Gastroesophageal sphincter (tissue), 4 donors: Measurements from ENCODE around the gene ACOX3. TPM values are rescaled to one million over a fixed set of nuclear protein-coding genes. Genes with fewer than 3 reads are reported as not detected.
"Not testable (repeated sequence)": the region's sequence is repeated elsewhere in the genome, so short reads cannot be mapped to it uniquely, and the experiment has no call there.

Source experiments
- ATAC-seq: fragments of 150-250 bp; one replicate; pipeline ENCODE4 v1.9.1; 2016; ENCODE audit warnings: mild to moderate bottlenecking, moderate library complexity
- H3K27ac ChIP-seq, 4 donors: fragments of 200-600 bp; sonication (generic) in 3 of 4; 1 replicate in 3 of 4; 2 replicates in 1 of 4; pipeline ENCODE4 v1.5.1; 2016 to 2019
- H3K27me3 ChIP-seq: fragments of 200-600 bp; sonication (generic); one replicate; pipeline ENCODE4 v1.5.1; 2019
- H3K36me3 ChIP-seq, 2 donors: fragments of 200-600 bp; sonication (generic); one replicate each; pipeline ENCODE4 v1.5.1; 2019; ENCODE audit warnings: control low read depth in 1 of 2
- H3K4me1 ChIP-seq, 3 donors: fragments of 200-600 bp; sonication (generic); 1 replicate in 2 of 3; 2 replicates in 1 of 3; pipeline ENCODE4 v1.5.1; 2016 to 2019; ENCODE audit warnings: control low read depth in 2 of 3
- H3K4me3 ChIP-seq, 2 donors: fragments of 200-600 bp; sonication (generic); one replicate each; pipeline ENCODE4 v1.5.1; 2019; ENCODE audit warnings: mild to moderate bottlenecking in 1 of 2, moderate library complexity in 1 of 2
- H3K9me3 ChIP-seq, 3 donors: fragments of 200-600 bp; sonication (generic); one replicate each; pipeline ENCODE4 v1.5.1; 2017 to 2019; ENCODE audit warnings: control low read depth in 2 of 3
- CTCF ChIP-seq, 4 experiments: fragments of 200-600 bp in 2 of 4; fragments of 450-650 bp in 2 of 4; sonication (generic) in 1 of 4; IDR thresholded peaks; one replicate each; pipeline ENCODE4 v1.5.1; 2017 to 2019; ENCODE audit warnings: antibody characterized with exemption in 4 of 4, mild to moderate bottlenecking in 2 of 4, moderate library complexity in 2 of 4
- EP300 ChIP-seq: sonication (generic); formaldehyde crosslinking; IDR thresholded peaks from one replicate; pipeline ENCODE4 v1.6.1; 2017; ENCODE audit warnings: antibody characterized with exemption, mild to moderate bottlenecking
- POLR2A ChIP-seq, 2 donors: fragments of 450-650 bp; IDR thresholded peaks; one replicate each; pipeline ENCODE4 v1.6.1; 2017; ENCODE audit warnings: antibody characterized with exemption in 2 of 2, mild to moderate bottlenecking in 2 of 2, moderate library complexity in 1 of 2
- POLR2AphosphoS5 ChIP-seq: sonication (generic); formaldehyde crosslinking; IDR thresholded peaks from one replicate; pipeline ENCODE4 v1.6.1; 2017; ENCODE audit warnings: antibody characterized with exemption
- WGBS, 2 donors: methylation state at CpG; one replicate each; pipeline ENCODE4 v1.1.5; 2018; ENCODE audit warnings: low coverage in 1 of 2; 5-methylcytosine and 5-hydroxymethylcytosine counted together
- total RNA-seq, 4 donors: library from RNA; depleted of rRNA; stranded (reverse); fragments of >200 nt; gene quantifications; one replicate each; pipeline ENCODE4 v1.1.0, GENCODE V29; 2016

ACOX3 gene
- total RNA-seq, 4 donors from 2014 or later, result 21.5 to 79.5 (median 37.1) TPM

- peaks cover 0 to 70% of the 10 kb centered on the region in 2 donors for H3K36me3 ChIP-seq
- H3K4me1 ChIP-seq, result peaks cover 0 to 53% (median 24%) of the 10 kb centered on the region in 3 donors
- no peak for TF ChIP-seq POLR2A (IDR thresholded peaks at IDR 0.05)
- TF ChIP-seq EP300, result no peak
- no peak for TF ChIP-seq POLR2AphosphoS5
- no peak for TF ChIP-seq CTCF (IDR thresholded peaks at IDR 0.05)
- H3K4me3 ChIP-seq, result no peak overlapping the region
- 100% methylated on average over 2 of the region's 12 CpGs; no CpG with 5 or more reads in 1 of the 2 donors for WGBS, 2 donors
- H3K9me3 ChIP-seq, result no peaks in the 10 kb centered on the region
- no peak for ATAC-seq
- H3K27ac ChIP-seq, result no peak overlapping the region
- H3K27me3 ChIP-seq, result no peaks in the 10 kb centered on the region
These were observed 52.0 kb downstream of the ACOX3 start for GRCh38 chr4:8388528-8388870.

DNA sequence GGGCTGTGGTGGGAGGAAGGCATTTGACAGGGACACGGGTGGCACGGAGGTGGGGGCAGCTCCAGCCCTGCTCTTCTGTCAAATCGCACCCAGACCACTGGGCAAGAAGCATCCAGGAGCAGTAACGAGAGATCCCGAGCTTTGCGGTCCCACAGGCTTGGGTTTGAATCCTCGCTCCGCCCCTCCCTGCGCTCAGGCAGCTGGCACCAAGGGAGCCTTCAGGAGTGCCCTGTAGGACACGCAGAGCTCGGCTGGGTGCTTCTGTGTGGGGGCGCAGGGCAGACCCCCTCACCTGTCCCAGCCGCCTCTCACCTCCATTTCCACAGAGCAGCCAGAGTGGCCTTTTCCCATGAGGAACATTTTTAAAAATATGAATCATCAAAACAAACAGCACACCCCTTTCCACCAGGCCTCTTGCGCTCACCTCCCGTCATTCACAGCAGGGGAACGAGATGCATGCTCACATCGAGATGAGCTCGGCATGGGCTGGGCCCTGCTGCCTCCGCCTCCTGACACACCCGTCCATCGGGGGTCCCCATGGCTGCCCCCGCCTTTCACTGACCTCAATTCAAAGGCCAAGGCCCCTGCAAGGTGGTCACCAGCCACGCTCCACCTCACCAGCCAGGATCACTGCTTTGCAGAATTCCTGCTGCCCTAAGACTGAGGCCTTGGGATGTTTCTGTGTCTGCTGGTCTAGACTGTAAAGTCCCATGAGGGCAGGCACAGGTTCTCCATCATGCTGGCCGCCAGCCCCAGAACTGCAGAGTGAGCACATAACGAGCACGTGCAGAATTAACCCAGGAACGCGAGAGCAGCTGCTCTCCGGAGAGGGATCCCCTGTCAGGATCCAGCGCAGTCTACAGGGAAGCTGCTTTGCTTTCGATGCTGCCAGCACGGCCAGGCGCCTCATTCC lies 52.7 kb downstream of the ACOX3 start:
- no peaks in the 10 kb centered on the region for H3K27me3 ChIP-seq
- peaks cover 0 to 53% (median 20%) of the 10 kb centered on the region in 3 donors for H3K4me1 ChIP-seq
- TF ChIP-seq POLR2AphosphoS5, result no peak
- TF ChIP-seq EP300, result no peak
- no peak for TF ChIP-seq POLR2A (IDR thresholded peaks at IDR 0.05)
- no peak for TF ChIP-seq CTCF (IDR thresholded peaks at IDR 0.05)
- no peak overlapping the region for H3K27ac ChIP-seq
- H3K9me3 ChIP-seq, result no peaks in the 10 kb centered on the region
- ATAC-seq, result no peak
- WGBS, 2 donors, result 81% methylated on average over 6 of the region's 33 CpGs; no CpG with 5 or more reads in 1 of the 2 donors
- H3K36me3 ChIP-seq, result peaks cover 0 to 77% of the 10 kb centered on the region in 2 donors
- H3K4me3 ChIP-seq, result no peak overlapping the region

- no peak for ATAC-seq
- WGBS, 2 donors, result 80% methylated on average over 2 of the region's 22 CpGs; no CpG with 5 or more reads in 1 of the 2 donors
- H3K36me3 ChIP-seq, result peaks cover 0 to 81% of the 10 kb centered on the region in 2 donors
These were observed 53.3 kb downstream of the ACOX3 start for GRCh38 chr4:8387194-8387593.

GRCh38 chr4:8386731-8387130 lies 53.8 kb downstream of the ACOX3 start:
- Histone ChIP-seq H3K27me3 (no peaks in the 10 kb centered on the region), H3K4me3 (no peak overlapping the region), H3K4me1 (peaks cover 0 to 41% (median 8%) of the 10 kb centered on the region in 3 donors), H3K27ac (no peak overlapping the region), H3K9me3 (no peaks in the 10 kb centered on the region), H3K36me3 (peaks cover 0 to 85% of the 10 kb centered on the region in 2 donors)
- WGBS, 2 donors, result 98% methylated on average over 8 of the region's 24 CpGs; no CpG with 5 or more reads in 1 of the 2 donors
- ATAC-seq, result no peak
- TF ChIP-seq POLR2AphosphoS5 (no peak), EP300 (no peak), CTCF (IDR thresholded peaks at IDR 0.05) (no peak), POLR2A (IDR thresholded peaks at IDR 0.05) (no peak)

More at GRCh38 chr4:8387194-8387593, 53.3 kb downstream of the ACOX3 start:
- H3K4me3 ChIP-seq, result no peak overlapping the region
- no peaks in the 10 kb centered on the region for H3K27me3 ChIP-seq
- no peak overlapping the region for H3K27ac ChIP-seq
- no peaks in the 10 kb centered on the region for H3K9me3 ChIP-seq
- H3K4me1 ChIP-seq, result peaks cover 0 to 46% (median 13%) of the 10 kb centered on the region in 3 donors
- TF ChIP-seq POLR2AphosphoS5, result no peak
- TF ChIP-seq CTCF (IDR thresholded peaks at IDR 0.05), result no peak
- TF ChIP-seq EP300, result no peak
- no peak for TF ChIP-seq POLR2A (IDR thresholded peaks at IDR 0.05)

GRCh38 chr4:8386131-8386530 lies 54.4 kb downstream of the ACOX3 start:
- H3K4me1 ChIP-seq, result peaks cover 0 to 35% (median 2%) of the 10 kb centered on the region in 3 donors
- not testable (repeated sequence) for H3K27me3 ChIP-seq, H3K9me3 ChIP-seq, H3K4me3 ChIP-seq, ATAC-seq, H3K27ac ChIP-seq
- H3K36me3 ChIP-seq, result peaks cover 0 to 88% of the 10 kb centered on the region in 2 donors
- WGBS, 2 donors, result 95 to 96% methylated on average over 5 to 11 of the region's 13 CpGs
